HG02943 (cell line): ENCODE data around the gene PNMA6E.
"Not testable (repeated sequence)": the region's sequence is repeated elsewhere in the genome, so short reads cannot be mapped to it uniquely, and the experiment has no call there.

ENCODE experiments used
- ATAC-seq: cut with Tn5 transposase; IDR thresholded peaks from one replicate; pipeline ENCODE4 v1.9.1; 2021; ENCODE audit warnings: mild to moderate bottlenecking, low read depth, moderate library complexity; ENCODE audit not compliant: unreplicated experiment

PNMA6E gene

GRCh38 chrX:153409414-153410101 is 8.4 kb upstream of the PNMA6E start:
- ATAC-seq, result no peak

- ATAC-seq, result no peak
Measured at GRCh38 chrX:153408871-153409351, 7.8 kb upstream of the PNMA6E start.

DNA sequence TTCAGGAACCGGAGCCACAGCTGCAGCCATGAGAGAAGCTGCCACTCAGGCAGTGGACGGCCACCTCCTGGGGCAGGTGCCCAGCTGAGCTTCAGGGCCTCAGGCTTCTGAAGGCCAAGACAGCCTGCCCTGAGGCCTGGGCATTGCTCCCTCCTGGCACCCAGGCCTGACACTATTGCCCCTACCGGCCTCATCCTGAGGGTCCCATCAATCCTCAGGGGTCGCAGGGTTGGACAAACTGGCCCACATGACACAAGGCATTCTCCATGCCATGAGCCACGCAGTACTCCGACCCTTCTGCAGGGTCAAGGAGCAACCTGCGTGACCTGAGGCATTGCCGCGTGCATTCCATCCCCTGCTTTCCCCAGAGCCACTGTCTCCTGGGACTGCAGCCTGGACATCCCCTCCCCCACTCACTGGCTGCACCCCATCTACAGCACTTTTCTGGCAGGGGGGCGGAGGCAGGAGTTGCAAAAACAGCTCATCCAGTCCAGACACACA is 7.1 kb upstream of the PNMA6E start:
- ATAC-seq, result no peak

DNA sequence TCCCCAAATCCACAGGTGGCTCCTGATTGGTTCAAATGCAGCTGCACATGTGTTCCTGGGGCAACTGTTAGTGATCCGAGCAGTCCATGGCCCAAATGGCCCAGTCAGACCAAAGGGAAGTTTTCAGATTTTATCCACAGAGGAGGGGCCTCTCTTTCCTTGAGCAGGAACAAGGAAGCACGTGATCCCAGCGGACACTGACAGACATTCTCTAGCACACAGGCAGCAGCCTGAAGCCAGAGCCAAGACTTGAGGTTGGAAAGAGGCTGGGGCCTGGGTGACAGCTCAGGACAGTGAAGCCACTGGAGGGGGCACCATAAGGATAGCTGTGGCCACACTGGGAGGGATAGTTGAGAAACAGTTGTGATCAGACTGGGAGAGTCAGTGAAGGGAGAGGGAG is 6.6 kb upstream of the PNMA6E start:
- no peak for ATAC-seq

GRCh38 chrX:153406903-153407302 is 5.8 kb upstream of the PNMA6E start:
- no peak for ATAC-seq

DNA sequence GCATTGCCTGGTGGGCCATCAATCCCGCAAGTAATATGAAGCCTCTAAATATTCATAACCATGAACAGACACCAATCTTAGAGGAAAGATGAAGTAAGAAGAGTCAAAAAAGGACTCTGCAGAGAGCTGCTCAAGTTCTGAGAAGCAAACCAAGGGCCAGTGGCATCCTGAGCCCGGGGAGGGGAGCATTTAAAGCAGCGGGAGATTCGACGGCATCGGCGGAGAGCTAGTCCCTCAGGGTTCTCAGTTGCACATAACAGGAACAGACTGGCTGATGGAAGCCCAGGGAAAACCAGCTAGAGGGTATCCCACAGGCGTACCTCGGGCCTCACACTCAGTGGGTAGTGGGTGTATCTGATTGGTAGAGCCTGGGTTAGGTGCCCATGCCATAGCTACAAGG is 4.9 kb upstream of the PNMA6E start:
- no peak for ATAC-seq

DNA sequence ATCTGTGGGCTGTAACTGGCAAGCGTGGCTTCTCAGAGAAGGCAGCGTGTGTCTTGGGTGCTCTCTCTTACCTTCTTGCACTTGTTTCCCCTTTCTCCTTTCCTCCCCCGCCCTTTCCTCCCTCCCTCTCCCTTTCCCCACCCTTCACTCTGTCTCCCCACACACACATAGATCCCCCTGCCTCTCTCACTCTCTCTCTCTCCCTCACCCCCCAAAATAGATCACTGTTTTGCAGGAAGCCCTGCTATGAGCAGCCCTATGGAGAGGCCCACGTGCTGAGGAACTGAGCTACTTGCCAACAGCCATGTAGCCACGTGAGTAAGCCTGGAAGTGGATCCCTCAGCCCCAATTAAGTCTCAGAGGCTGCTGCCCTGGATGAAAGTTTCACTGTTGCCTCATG is 4.3 kb upstream of the PNMA6E start:
- ATAC-seq, result no peak

GRCh38 chrX:153404333-153404732 is 3.2 kb upstream of the PNMA6E start:
- ATAC-seq, result not testable (repeated sequence)

DNA sequence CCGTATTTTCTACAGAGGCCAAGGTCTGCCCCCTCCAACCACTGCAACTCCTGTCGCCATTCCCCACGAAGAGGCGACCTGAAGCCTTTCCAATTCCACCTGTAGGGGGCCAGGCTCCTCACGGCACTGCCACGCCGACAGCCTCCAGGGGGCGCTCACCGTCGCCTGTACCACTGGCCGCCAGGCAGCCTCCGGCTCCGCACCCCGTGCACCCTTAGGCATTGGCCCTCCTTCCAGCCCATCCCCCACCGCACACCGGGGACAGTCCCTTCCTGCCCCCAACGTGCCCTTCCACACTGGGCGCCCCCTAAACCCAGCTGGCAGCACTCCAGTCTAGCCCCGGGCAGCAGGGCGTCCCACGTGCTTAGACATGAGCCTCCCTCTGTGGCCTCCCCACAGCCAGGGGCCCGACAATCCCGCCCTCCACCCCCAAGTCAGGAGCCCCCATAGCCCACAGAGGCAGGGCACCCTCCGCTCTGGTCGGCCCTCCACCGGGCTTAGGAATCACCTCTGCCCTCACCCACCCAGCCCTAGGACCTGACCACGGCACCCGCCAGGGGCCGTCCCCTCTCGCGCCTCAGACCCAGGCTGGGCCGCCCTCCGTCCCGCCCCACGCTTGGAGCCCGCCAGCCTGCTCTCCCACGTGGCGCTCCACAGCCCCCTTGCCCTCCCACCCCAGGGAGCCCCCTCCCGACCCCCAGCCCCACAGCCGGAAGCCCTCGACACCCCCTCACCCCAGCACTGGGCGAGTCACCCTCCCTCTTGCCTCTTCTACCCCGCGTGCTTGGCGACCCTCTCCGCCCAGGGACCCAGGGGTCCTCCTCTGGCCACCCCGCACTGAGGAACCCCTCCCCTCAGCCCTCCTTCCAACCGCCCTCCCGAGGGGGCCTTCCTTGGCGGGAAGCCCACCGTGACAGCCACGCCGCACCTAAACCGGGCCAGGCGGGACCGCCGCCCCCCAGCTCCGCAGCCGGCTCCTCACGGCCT is 711 bp downstream of the PNMA6E start:
- ATAC-seq, result no peak

- no peak for ATAC-seq
Measured at GRCh38 chrX:153398275-153398960, 2.7 kb downstream of the PNMA6E start.

- ATAC-seq, result no peak
Measured at GRCh38 chrX:153397256-153397960, 3.7 kb downstream of the PNMA6E start.

- ATAC-seq, result no peak
Measured at GRCh38 chrX:153396320-153397195, 4.6 kb downstream of the PNMA6E start.

DNA sequence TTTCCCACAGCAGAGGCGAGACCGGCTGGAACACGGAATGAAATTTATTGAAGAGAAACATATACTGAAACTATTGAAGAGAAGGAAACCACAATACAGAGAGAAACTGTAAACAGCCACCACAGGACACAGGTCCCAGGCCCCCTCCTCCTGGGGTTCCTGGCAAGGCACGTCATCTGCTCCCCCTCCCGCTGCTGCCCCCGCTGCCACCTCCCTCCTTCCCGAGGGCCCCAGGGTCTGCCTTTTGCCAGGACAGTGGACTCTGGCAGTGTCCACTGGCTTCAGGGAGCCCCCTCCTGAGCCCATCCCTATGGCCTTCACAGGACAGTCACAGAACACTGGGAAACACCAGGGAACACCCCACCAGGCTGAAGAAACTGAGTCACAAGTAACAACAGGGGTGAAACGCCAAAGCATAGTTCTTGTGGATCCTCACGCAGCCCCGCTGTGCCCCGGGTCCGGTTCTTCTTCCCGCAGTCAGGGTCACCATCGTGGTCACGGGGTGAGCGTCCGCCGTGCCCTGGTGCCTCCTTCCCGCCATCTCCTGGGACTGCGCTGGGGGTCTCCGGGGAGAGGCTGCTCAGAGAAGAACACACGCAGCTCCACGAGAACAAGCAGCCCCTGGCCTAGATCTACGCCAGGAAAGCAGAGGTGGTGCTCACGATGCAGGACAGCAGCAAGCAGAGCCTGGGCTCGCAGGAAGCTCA is 5.4 kb downstream of the PNMA6E start:
- no peak for ATAC-seq

GRCh38 chrX:153394612-153395011 is 6.5 kb downstream of the PNMA6E start:
- ATAC-seq, result no peak

GRCh38 chrX:153392642-153393321 is 8.4 kb downstream of the PNMA6E start:
- ATAC-seq, result no peak

- ATAC-seq, result not testable (repeated sequence)
Measured at GRCh38 chrX:153389460-153389768, 11.7 kb downstream of the PNMA6E start.

GRCh38 chrX:153388722-153389459 is 12.3 kb downstream of the PNMA6E start:
- no peak for ATAC-seq
